Measurements from ENCODE around the gene HCLS1.
"Not testable (repeated sequence)": the region's sequence is repeated elsewhere in the genome, so short reads cannot be mapped to it uniquely, and the experiment has no call there.

HCLS1 gene

DNA sequence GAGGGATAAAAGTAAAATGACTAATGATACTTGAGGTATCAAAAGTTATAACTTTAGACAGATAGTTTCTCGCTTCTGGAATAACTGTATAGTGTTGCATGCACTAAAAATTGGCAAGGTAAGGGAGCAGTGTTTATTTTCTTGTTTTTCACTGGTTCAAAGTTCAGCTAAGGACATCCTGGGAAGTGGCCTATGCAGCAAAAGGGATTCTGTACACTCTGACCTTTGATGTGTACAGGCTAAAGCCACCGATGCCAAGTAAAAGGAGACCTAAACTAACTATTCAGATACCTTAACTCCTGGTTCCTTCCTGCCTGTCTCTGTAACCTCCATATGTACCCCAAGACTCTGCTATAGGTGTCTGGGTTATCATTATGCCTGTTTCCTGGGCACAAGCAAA lies 65.9 kb downstream of the HCLS1 start:
- no peak for DNase-seq

DNA sequence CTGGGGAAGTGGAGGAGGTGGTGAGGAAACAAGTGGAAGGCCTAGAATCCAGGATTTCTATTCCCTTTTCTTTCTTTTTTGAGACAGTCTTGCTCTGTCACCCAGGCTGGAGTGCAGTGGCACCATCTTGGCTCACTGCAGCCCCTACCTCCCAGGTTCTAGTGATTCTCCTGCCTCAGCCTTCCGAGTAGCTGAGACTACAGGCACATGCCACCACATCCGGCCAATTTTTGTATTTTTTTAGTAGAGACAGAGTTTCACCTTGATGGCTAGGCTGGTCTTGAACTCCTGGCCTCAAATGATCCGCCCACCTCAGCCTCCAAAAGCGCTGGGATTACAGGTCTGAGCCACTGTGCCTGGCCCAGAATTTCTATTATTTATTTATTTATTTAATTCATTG lies 66.9 kb downstream of the HCLS1 start:
- not testable (repeated sequence) for DNase-seq

DNA sequence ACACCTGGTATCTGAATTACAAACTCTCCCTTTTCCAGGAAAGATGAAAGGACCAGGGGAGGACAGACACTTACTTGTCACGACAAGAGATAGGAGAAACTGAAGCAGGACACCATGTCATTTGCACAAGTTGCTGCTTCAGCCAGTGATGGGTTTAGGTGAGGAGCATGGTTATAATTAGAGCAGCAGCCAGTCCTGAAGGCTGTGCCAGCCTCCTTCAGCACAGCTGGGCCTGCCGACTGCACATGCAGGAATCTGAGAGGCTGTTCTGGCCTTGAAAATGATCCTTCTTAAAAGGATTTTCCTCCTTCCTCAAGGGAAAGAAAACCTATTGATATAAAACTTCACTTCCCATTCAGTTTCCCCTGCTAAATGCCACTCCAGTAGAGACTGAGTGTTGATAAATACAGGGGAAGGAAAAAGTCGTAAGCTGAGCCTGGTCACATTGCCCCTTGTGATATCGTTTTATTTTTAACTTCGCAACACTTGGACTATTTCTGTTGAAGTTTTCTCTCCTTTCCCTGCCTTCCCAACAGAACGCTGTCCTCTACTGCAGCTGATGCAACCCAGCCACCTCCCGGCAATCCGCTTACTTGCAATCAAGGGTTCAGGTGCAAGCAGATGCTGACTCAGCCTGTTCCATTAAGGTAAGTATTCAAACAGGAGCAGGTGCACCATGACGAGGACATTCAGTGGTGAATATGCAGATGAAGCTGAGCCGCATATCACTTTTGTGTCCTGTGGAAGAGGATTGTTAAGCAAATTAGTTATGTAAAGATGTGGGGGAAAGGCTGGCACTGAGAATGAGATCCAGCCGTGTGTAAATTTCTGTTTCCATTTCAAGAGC lies 67.6 kb downstream of the HCLS1 start, which contains the start of gene FBXO40:
Gene FBXO40, plus strand, starts transcription at position 524 of the 847 bp plus-strand sequence. CDS start 27,197 bp downstream, outside the sequence.
- DNase-seq = no peak

DNA sequence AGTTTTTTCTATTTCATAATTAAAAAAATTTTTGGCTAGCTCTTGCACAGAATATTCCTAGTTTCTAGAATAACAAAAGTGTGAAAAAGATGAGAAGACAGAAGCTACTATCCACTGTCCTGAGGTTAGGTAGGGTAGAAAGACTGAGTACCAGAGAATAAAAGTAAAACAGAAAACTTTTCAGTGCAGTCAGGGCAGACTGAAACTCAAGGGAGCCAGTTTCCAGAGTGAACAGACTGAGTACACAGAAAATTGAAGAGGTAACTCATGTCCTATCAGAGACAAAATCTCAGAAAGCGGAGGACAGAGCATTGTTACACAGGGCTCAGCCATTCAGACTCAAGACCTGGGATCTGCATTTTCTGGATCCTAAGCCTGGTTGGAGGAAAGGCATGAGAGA lies 76.3 kb downstream of the HCLS1 start:
- DNase-seq = no peak

DNA sequence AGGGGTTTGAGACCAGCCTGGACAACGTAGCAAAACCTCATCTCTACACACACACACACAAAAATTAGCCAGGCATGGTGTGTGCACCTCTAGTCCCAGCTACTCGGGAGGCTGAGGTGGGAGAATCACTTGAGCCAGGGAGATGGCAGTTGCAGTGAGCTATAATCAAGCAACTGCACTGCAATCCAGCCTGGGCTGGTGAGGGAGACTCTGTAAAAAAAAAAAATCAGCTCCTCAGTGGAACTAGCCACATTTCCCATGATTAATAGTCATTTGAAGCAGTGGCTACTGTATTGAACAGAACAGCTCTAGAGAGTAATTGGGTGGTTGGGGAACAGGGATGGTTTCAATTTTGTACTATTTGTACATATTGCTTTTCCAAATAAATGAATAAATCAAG lies 79.0 kb downstream of the HCLS1 start:
- DNase-seq = no peak
